Umbilical cord (tissue), 2 donors: ENCODE results near the gene TSSK1B. TPM values are rescaled to one million over a fixed set of nuclear protein-coding genes. Genes with fewer than 3 reads are reported as not detected.
"Not testable (repeated sequence)": the region's sequence is repeated elsewhere in the genome, so short reads cannot be mapped to it uniquely, and the experiment has no call there.

Experiments used
- DNase-seq: peaks from one replicate; pipeline ENCODE4 v3.0.0-alpha.2; 2015; ENCODE audit warnings: low spot score
- total RNA-seq: library from RNA; depleted of rRNA; stranded (reverse); fragments of >200 nt; gene quantifications from one replicate; pipeline ENCODE4 v1.2.3, GENCODE V29; 2014; ENCODE audit warnings: low replicate concordance; ENCODE audit not compliant: insufficient read depth

Gene TSSK1B
- total RNA-seq: 2.9 TPM

- DNase-seq: no peak
These were observed at the start of gene TSSK1B for GRCh38 chr5:113434889-113435288. Gene TSSK1B (minus strand): TSS chr5:113434989. CDS start chr5:113434839, 150 bp downstream.

- no peak for DNase-seq
These were observed 45.5 kb upstream of the TSSK1B start for GRCh38 chr5:113480243-113480642.

- DNase-seq: peak; percentile 95
These were observed 43.9 kb upstream of the TSSK1B start for GRCh38 chr5:113478691-113479090.

- DNase-seq: peak; percentile 92
These were observed 39.4 kb upstream of the TSSK1B start for GRCh38 chr5:113474100-113474728.

GRCh38 chr5:113463032-113463431 is 28.2 kb upstream of the TSSK1B start:
- no peak for DNase-seq

GRCh38 chr5:113457106-113457505 is 22.3 kb upstream of the TSSK1B start:
- DNase-seq: not testable (repeated sequence)

- no peak for DNase-seq
These were observed 18.2 kb upstream of the TSSK1B start for GRCh38 chr5:113452941-113453340.

- DNase-seq: no peak
These were observed 17.0 kb upstream of the TSSK1B start for GRCh38 chr5:113451797-113452196.

- peak; percentile 19 for DNase-seq
These were observed 16.1 kb upstream of the TSSK1B start for GRCh38 chr5:113450929-113451328.

- peak; percentile 37 for DNase-seq
These were observed 15.7 kb upstream of the TSSK1B start for GRCh38 chr5:113450462-113450861.

GRCh38 chr5:113448252-113448651 is 13.5 kb upstream of the TSSK1B start:
- peak; percentile 13 for DNase-seq

- peak; percentile 52 for DNase-seq
These were observed 12.8 kb upstream of the TSSK1B start for GRCh38 chr5:113447498-113448050.

- DNase-seq: no peak
These were observed 11.7 kb upstream of the TSSK1B start for GRCh38 chr5:113446358-113446927.

GRCh38 chr5:113437111-113437510 is 2.3 kb upstream of the TSSK1B start:
- peak; percentile 54 for DNase-seq

GRCh38 chr5:113435575-113435974 is 786 bp upstream of the TSSK1B start:
- DNase-seq: no peak

- no peak for DNase-seq
These were observed 752 bp downstream of the TSSK1B start for GRCh38 chr5:113433862-113434612.

- no peak for DNase-seq
These were observed 1.7 kb downstream of the TSSK1B start for GRCh38 chr5:113433071-113433470.

GRCh38 chr5:113427871-113428574 is 6.8 kb downstream of the TSSK1B start:
- peak; percentile 43 for DNase-seq

- no peak for DNase-seq
These were observed 8.9 kb downstream of the TSSK1B start for GRCh38 chr5:113425909-113426308.

GRCh38 chr5:113421693-113422092 is 13.1 kb downstream of the TSSK1B start:
- DNase-seq: no peak

- DNase-seq: no peak
These were observed 29.3 kb downstream of the TSSK1B start for GRCh38 chr5:113405530-113405929.

GRCh38 chr5:113404269-113404668 is 30.5 kb downstream of the TSSK1B start:
- no peak for DNase-seq
